Cardiac fibroblast (primary cell): ENCODE results near the gene CORO6.
A peak's percentile ranks its signal among the peaks of the same experiment; 100 is the strongest.
"Not testable (repeated sequence)": the region's sequence is repeated elsewhere in the genome, so short reads cannot be mapped to it uniquely, and the experiment has no call there.

ENCODE experiments used
- DNase-seq, 2 donors: peaks; one replicate each; pipeline versions ENCODE4 v3.0.0 to v3.0.0-alpha.2; 2010; ENCODE audit warnings: low read depth in 2 of 2
- H3K4me3 ChIP-seq, 2 donors: replicated peaks in 1 of 2; 1 replicate in 1 of 2; 2 replicates in 1 of 2; pipeline ENCODE4 v1.5.1; 2011; ENCODE audit warnings: low read depth in 2 of 2, low read length in 2 of 2, mild to moderate bottlenecking in 2 of 2, moderate library complexity in 1 of 2
- CTCF ChIP-seq: IDR thresholded peaks from one replicate; pipeline ENCODE4 v1.5.1; 2011; ENCODE audit warnings: low read depth, mild to moderate bottlenecking, low read length, inconsistent platforms

Gene CORO6

DNA sequence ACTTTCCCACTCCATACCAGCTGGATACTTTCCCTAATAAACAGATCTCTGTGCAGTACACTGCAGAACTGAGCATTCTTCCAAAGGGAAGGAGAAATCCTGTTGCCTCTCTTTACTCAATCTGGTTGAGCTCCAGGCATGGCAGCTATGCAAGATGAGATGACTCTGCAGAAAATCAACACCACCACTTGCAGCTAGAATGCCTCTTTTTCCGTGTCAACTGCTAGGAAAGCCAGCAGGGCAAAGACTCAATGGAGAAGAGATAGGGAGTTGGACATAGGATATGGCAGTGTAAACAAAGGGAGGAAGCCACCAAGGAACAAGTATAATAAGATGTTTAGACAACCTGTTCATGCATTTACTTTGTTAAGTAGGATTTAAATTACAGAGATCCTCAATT is 40.4 kb upstream of the CORO6 start:
- H3K4me3 ChIP-seq = no peak overlapping the region
- TF ChIP-seq CTCF = no peak
- DNase-seq = peak in 1 of 2 donors; percentile 78

DNA sequence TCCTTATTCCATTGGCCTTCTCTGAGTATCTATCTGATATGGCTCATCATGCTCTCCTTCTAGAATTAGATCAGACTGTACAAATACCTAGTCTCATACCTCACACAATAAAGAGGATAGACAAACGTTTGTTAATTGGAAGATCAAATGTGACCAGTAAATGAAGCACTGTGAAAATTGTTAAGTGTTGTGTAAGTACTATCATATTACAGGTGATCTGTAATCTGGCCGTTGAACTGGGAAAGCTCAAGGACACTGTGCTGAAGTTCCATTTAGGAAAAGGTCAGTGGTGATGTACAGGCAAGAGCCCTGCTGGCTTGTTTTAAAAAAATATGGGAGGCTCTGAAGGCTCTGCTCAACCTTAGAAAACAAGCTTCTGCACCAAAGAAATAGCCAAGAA is 38.5 kb upstream of the CORO6 start:
- no peak for TF ChIP-seq CTCF
- no peak for DNase-seq
- H3K4me3 ChIP-seq = no peak overlapping the region

GRCh38 chr17:29659155-29659554 is 36.4 kb upstream of the CORO6 start:
- no peak overlapping the region for H3K4me3 ChIP-seq
- TF ChIP-seq CTCF = no peak
- no peak for DNase-seq

- TF ChIP-seq CTCF = no peak
- H3K4me3 ChIP-seq = no peak overlapping the region
- no peak for DNase-seq
These were observed 32.6 kb upstream of the CORO6 start for GRCh38 chr17:29655323-29655722.

DNA sequence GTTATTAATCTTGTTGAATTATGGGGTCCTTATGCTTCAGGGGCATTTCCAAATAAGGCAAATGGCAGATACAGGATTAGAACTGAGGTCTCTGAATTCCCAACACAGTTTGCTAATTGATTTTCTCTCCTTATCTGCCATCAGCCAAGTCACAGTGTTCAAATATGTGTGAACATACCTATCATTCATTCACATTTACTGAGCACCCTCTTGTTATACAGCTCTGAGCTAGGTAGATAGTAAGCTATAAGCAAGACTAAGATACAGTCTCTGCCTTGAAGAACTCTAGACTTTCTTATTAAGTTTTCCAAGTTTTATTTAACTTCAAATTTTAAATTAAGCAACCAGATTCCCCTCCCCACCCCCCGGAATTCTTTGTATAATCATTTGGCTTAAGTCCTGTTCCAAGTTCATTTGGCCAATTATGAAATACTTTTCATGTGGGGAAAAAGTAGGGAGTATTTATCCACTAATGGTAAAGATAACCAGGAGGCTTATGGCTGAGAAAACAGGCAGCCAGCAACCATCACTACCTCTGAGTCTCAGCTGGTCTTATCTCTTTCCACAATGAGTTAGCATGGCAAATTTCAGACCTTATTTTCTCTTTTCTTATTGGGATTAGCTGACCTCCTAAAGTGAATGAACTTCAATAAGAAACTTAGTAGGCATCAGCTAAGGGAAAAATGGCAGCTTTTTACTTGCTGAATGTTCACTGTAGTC is 31.4 kb upstream of the CORO6 start:
- no peak for TF ChIP-seq CTCF
- DNase-seq = peak in 1 of 2 donors; percentile 61
- no peak overlapping the region for H3K4me3 ChIP-seq

GRCh38 chr17:29652976-29653375 is 30.3 kb upstream of the CORO6 start:
- H3K4me3 ChIP-seq = no peak overlapping the region
- DNase-seq = no peak
- TF ChIP-seq CTCF = no peak

DNA sequence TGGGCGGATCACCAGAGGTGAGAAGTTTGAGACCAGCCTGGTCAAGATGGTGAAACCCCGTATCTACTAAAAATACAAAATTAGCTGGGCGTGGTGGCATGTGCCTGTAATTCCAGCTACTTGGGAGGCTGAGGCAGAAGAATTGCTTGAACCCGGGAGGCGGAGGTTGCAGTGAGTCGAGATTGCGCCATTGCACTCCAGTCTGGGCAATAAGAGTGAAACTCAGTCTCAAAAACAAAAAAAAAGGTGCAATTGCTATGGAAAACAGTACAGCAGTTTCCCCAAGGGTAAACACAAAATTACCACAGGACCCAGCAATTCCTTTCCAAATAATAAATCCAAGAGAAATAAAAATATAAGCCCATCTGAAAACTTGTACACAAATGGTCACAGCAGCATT is 29.2 kb upstream of the CORO6 start:
- H3K4me3 ChIP-seq, DNase-seq: not testable (repeated sequence)
